HG03520 (cell line): Measurements from ENCODE around the gene AGAP1.

Experiments used
- ATAC-seq: cut with Tn5 transposase; IDR thresholded peaks from one replicate; pipeline ENCODE4 v1.9.1; 2021; ENCODE audit warnings: mild to moderate bottlenecking, moderate library complexity; ENCODE audit not compliant: unreplicated experiment

Gene AGAP1

GRCh38 chr2:235970204-235971040 is 476.6 kb downstream of the AGAP1 start:
- no peak for ATAC-seq

GRCh38 chr2:235976516-235976915 is 482.7 kb downstream of the AGAP1 start:
- ATAC-seq: no peak

- no peak for ATAC-seq
Observed at GRCh38 chr2:235976956-235977355, 483.1 kb downstream of the AGAP1 start.

DNA sequence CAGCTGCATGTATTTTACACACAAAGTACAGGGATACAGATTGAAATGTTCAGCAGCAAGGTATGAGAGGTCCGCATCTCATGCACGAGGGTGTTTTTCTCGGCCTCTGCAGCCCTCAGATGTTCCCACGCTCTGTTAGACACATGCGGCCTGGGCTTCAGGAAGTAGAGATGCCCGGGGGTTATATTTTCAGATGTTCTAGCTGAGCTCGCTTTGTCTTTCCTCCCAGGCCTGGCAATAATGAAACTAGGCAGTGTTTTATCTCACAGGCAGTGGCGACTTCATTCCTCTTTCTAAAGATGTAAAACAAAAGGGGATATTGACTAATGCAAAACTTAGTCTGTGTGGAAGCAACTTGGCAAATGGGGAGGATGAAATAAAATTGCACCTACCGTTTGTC is 483.6 kb downstream of the AGAP1 start:
- ATAC-seq: no peak

DNA sequence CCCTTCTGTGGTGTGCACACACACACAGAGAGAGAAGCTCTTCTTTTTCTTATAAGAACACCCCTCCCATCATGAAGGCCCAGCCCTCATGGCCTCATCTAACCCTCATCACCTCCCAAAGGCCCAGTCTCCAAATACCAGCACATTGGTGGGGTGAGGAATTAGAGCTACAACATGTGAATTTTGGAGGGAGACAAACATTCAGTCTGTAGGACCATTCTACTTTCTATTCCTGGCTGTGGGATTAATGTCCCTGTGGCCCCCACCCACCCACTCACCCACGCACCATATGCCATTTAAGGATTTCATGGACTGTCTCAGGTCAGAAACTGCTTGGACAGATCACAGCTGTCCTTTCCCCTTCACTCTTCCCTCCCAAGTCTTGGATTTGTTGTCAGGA is 484.2 kb downstream of the AGAP1 start:
- no peak for ATAC-seq

DNA sequence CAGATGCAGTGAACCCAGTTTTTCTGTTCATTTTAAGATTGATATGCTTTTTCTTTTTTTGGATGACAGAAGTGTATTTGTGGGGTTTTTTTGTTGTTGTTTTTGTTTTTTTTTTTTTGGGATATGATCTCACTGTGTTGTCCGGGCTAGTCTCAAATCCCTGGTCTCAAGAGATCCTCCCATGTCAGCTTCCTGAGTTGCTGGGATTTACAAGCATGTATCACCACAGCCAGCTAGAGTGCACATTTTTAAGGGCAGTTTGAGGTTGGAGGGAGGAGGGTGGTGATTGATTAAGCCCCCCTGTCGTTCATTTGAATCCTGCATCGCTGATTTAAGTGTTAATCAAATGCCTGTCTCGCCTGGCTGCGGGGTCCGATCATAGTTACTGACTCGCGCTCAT is 485.2 kb downstream of the AGAP1 start:
- ATAC-seq: no peak

DNA sequence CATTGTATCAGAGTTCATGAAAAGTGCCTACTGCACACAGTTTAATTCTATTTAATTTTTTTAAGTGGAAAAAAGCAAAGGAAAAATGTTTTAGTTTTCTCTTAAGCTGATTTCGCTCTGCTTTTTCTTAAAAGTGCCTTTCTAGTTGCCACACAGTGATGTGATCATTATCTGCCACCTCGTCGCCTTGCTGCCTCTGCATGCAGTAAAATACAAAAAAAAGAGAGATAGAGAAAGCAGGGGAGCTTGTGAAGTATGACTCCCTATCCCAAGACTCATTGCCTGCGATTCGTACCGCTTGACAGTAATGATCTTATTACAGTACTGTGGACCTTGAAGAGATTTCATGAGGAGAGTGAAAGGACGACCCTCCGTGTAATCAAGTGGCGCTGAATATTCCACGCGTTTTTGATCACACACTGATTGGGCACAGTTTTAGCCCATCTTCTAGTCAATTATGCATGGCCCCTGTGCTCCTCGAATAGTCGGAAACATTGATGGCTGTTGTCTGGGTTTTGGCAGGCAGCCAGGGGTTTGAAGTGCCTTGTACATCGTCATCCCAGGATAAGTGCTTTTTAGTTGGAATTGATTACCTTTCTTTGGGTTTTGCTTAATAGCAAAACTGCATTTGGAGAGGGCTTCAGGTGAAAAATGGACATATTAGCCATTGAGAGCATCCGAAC is 486.1 kb downstream of the AGAP1 start:
- no peak for ATAC-seq

DNA sequence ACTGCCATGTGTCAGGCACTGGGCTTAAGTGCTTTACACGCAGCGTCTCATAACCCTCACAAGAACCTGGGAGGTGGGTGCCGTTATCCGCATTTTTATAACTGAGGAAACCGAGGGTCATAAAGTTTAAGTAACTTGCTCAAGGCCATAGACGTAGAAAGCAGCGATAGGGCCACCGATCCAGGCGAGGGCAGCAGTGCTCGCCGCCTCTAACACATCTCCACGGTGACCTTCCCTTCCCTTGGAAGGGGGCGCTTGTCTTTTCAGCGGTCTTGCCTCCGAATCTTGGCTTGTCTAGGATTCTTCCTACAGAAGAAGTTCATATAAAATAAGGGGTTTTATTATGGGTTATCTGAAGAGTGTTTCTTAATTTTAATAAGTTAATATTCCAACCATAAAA is 487.8 kb downstream of the AGAP1 start:
- no peak for ATAC-seq

DNA sequence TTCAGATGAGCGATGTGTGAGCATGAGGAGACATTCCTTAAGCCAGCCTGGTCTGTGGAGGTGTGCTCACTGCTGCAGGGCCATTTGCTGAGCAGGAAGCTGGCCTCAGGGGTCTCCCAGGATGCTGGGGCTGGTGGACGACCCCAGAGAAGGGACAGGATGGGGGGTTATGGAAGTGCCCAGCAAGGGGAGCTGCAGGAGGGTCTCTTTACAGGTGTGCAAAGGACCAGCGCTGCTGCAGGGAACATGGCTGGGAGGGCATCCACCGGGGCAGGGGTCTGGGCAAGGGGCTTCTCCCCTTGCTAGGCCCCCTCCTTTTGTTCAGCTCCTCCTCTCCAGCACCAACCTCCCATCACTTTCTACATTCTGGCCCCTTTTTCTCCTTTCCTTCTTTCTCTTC is 489.2 kb downstream of the AGAP1 start:
- ATAC-seq: no peak

GRCh38 chr2:235984552-235984951 is 490.7 kb downstream of the AGAP1 start:
- no peak for ATAC-seq

DNA sequence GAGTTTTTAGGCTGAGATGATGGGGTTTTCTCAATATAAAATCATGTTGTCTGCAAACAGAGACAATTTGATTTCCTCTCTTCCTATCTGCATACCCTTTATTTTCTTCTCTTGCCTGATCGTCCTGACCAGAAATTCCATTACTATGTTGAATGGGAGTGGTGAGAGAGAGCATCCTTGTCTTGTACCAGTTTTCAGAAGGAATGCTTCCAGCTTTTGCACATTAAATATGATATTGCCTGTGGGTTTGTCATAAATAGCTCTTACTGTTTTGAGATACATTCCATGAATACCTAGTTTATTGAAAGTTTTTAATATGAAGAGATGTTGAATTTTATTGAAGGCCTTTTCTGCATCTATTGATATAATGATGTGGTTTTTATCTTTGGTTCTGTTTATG is 492.5 kb downstream of the AGAP1 start:
- no peak for ATAC-seq

DNA sequence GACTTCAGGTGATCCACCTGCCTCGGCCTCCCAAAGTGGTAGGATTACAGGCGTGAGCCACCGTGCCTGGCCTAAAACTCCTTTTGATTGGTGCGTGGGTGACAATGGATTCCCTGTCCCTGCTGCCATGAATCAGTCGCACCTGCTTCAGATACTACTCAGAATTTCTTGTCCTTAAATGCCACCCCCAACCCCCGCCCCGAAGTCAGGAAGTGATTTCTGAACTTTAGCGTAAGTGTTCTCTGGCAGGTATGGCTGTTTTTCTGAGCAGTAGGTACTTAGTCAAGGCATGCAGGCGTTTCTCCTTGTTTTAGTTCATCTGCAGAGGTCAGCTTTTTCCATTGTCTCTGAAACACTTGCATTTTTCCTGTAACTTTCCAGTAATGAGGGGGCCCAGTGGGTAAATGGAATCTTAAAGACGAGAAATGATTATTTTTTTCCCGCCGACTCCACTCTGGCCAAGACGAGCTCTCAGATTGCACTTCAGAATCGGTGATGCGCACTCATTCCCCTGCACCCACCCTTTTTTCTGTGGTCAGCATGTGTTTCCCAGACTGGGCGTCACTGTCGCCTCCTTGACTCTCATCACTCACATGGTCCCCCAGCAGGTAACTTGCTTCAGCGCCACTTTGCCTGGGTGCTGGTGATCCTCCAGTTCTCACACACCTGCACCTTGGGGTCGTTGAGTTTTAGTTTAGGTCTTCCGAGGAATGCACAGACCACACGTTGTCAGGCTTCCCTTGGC is 494.6 kb downstream of the AGAP1 start:
- no peak for ATAC-seq

DNA sequence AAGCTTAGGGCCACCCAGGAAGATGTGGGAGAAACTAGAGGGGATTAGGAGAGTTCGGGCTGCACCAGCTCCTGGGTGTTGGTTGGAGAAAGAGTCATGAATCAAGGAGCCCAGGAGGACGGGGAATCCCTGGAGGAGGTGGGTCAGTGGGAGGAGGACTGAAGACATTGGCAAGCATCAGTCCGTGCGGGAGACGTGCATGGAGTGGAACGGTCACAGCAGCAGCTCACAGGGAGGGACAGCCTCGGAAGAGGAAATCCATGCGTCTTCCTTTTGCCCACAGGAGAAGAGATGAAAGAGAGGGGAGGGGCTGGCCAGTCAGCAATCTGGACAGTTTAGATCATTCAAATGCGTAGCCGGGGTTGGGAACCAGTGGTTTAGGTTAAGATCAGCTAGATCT is 495.7 kb downstream of the AGAP1 start:
- no peak for ATAC-seq

DNA sequence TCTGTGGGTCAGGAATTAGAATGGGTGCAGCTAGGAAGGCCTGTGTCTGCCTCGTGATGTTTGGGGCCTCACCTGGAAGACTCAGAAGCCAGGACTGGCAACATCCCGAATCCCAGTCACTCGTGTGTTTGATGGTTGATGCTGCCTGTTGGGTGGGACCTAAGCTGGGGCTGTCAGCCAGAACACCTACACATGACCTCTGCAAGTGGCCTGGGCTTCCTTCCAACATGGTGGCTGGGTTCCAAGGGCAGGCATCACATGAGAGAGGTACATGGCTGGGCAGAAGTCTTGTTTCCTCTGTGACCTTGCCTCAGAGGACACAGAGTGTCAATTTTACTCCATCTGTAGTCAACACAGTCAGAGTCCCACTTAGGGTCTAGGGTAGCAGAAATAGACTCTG is 496.5 kb downstream of the AGAP1 start:
- no peak for ATAC-seq

GRCh38 chr2:235992024-235992423 is 498.2 kb downstream of the AGAP1 start:
- ATAC-seq: no peak

- no peak for ATAC-seq
Observed at GRCh38 chr2:235996419-235996818, 502.6 kb downstream of the AGAP1 start.

DNA sequence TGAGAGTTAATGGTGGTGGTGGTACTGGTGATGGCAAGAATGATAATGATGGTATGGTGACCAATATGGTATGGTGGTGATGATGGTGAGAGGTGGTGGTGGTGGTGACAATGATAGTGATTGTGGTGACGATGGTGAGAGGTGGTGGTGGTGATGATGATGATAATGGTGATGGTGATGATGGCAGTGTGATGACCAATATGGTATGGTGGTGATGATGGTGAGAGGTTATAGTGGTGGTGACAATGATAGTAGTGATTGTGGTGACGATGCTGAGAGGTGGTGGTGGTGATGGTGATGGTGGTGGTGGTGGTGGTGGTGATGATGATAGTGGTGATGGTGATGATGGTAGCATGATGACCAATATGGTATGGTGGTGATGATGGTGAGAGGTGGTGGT is 505.2 kb downstream of the AGAP1 start:
- no peak for ATAC-seq

DNA sequence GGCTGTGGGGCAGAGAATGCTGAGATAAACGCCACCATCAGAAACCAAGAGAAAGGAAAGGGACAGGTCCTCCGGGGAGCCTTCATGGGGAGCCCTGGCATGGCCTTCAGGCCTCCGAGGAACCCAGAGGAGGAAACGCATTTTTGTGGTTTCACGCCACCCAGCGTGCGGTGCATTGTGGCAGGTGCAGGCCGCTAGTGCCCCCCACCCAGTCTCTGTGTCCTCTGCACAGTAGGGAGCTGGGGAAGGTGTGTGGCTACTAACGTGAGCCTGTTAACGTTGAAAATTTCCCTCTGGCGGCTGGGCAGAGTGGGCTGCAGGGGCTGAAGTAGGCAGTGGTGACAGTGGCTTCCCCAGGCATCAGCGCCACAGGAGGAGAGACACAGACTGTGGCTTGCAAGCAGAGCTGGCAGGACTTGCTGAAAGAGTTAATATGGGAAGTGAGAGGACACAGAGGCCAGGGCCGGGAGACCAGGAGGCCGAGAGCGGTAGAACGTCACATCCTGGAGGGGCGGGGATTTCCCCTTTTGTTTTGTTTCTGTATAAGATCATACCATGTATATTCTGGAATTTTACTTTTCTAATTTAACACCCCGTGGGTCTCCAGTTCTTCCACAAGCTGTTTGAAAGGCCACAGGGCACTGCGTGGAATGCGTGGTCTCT is 507.5 kb downstream of the AGAP1 start:
- no peak for ATAC-seq

- ATAC-seq: no peak
Observed at GRCh38 chr2:236001854-236002253, 508.0 kb downstream of the AGAP1 start.

GRCh38 chr2:236008006-236008405 is 514.2 kb downstream of the AGAP1 start:
- no peak for ATAC-seq

DNA sequence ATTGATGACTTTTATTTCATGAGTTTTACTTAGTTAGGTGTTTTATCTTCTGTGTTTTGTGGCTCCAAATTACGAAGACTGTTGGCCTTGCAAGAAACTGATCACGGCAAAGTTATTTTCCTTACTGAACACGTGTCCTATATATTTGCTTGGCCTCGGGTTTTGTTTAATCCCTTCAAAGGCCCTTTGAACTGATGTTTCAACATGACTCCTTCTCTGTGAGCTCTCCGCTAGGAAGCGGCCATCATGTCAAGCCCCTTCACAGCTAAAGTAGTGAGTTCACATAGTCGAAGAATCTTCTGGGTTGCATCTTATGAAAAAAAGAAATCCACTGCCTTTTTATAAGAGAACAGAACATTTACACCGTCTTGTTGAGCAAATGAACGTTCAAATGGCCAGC is 515.0 kb downstream of the AGAP1 start:
- no peak for ATAC-seq
